ENCODE results near the gene SIGLEC11. TPM values are rescaled to one million over a fixed set of nuclear protein-coding genes. Genes with fewer than 3 reads are reported as not detected.

Gene SIGLEC11
- total RNA-seq, 6 experiments from 2014 or later, result 0.74 to 3.0 (median 1.7) TPM

DNA sequence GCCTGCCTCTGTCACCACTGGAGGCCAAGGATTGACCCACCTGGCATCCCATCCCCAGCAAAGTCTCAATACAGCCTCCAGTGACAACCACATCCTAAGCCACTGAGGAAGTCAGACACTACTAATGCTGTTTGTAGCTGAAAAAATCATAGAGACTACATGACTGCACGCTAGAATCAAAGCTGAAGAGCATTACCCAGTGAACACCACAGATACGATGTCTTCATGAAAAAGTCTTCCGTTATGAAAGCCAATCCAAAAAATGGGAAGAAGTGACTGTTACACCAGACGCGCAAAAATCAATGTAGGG, 20.5 kb downstream of the SIGLEC11 start:
- WGBS (ENCODE audit: insufficient coverage, low coverage, low lambda C conversion rate, missing lambda C conversion rate), result 78% methylated on average over 5 of the region's 5 CpGs

DNA sequence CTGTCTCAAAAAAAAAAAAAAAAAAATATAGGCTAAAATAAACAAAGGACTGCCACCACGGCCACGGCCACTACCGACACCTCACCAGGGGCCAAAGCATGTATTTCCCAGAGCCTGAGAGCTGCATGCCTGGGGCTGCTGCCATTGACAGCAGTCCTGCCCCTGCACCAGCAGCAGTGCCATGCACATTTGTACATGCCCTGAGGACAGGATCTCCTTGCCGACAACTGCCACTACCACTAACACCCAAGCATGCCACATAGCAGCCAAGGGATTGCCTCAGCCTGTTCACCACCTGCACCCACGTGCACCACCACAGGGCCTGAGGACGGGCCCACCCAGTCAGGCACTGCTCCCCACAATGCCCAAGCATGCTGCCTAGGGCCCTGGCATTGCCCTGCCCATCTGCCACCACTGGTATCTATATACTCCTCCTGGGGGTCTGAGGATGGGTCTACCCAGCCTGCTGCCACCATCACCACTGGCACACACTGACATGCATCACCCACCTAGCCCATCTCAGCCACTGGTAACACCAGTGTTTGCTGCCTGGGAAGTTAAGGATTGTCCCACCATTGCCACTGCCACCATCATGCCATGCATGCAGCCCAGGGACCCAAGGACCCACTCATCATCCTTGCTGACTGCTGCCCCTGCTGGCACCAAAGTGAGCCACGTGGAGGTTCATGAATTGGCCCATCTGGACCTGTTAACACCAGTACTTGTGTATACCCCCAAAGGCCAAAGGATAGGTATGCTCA, 21.1 kb downstream of the SIGLEC11 start:
- no peaks in the 10 kb centered on the region for H3K9me3 ChIP-seq
- peaks cover 0 to 7% (median 0%) of the 10 kb centered on the region in 4 donors for H3K4me1 ChIP-seq
- WGBS (ENCODE audit: insufficient coverage, low coverage, low lambda C conversion rate, missing lambda C conversion rate), result 90% methylated on average over 4 of the region's 7 CpGs
- no peak for ATAC-seq
- no peaks in the 10 kb centered on the region for H3K27me3 ChIP-seq
- TF ChIP-seq, protein P1, sequence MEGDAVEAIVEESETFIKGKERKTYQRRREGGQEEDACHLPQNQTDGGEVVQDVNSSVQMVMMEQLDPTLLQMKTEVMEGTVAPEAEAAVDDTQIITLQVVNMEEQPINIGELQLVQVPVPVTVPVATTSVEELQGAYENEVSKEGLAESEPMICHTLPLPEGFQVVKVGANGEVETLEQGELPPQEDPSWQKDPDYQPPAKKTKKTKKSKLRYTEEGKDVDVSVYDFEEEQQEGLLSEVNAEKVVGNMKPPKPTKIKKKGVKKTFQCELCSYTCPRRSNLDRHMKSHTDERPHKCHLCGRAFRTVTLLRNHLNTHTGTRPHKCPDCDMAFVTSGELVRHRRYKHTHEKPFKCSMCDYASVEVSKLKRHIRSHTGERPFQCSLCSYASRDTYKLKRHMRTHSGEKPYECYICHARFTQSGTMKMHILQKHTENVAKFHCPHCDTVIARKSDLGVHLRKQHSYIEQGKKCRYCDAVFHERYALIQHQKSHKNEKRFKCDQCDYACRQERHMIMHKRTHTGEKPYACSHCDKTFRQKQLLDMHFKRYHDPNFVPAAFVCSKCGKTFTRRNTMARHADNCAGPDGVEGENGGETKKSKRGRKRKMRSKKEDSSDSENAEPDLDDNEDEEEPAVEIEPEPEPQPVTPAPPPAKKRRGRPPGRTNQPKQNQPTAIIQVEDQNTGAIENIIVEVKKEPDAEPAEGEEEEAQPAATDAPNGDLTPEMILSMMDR (IDR thresholded peaks at IDR 0.05), result no peak
- no peak for TF ChIP-seq POLR2A (IDR thresholded peaks at IDR 0.05)
- H3K36me3 ChIP-seq, result no peaks in the 10 kb centered on the region
- no peak overlapping the region for H3K4me3 ChIP-seq
- H3K27ac ChIP-seq, result no peak overlapping the region
- no peak for DNase-seq
- intact Hi-C loops (cut with DNase I), result no loop called here

More for the DNA sequence above, 20.5 kb downstream of the SIGLEC11 start:
- Histone ChIP-seq H3K4me3 (no peak overlapping the region), H3K9me3 (no peaks in the 10 kb centered on the region), H3K27ac (no peak overlapping the region), H3K27me3 (no peaks in the 10 kb centered on the region), H3K36me3 (no peaks in the 10 kb centered on the region), H3K4me1 (peaks cover 0 to 7% (median 0%) of the 10 kb centered on the region in 4 donors)
- ATAC-seq, result no peak
- no peak for TF ChIP-seq POLR2A (IDR thresholded peaks at IDR 0.05)
- TF ChIP-seq, protein P1 (IDR thresholded peaks at IDR 0.05), result no peak
- intact Hi-C loops (cut with DNase I), result no loop called here
- DNase-seq, result no peak

GRCh38 chr19:49938662-49939061, 22.3 kb downstream of the SIGLEC11 start:
- TF ChIP-seq POLR2A (IDR thresholded peaks at IDR 0.05), result no peak
- TF ChIP-seq, protein P1 (IDR thresholded peaks at IDR 0.05), result no peak
- 73% methylated on average over 3 of the region's 4 CpGs for WGBS (ENCODE audit: insufficient coverage, low coverage, low lambda C conversion rate, missing lambda C conversion rate)
- Histone ChIP-seq H3K4me1 (peaks cover 0 to 7% (median 0%) of the 10 kb centered on the region in 4 donors), H3K27me3 (no peaks in the 10 kb centered on the region), H3K36me3 (no peaks in the 10 kb centered on the region), H3K9me3 (no peaks in the 10 kb centered on the region), H3K4me3 (no peak overlapping the region), H3K27ac (no peak overlapping the region)
- ATAC-seq (no peak), DNase-seq (no peak)
- intact Hi-C loops (cut with DNase I), result no loop called here

DNA sequence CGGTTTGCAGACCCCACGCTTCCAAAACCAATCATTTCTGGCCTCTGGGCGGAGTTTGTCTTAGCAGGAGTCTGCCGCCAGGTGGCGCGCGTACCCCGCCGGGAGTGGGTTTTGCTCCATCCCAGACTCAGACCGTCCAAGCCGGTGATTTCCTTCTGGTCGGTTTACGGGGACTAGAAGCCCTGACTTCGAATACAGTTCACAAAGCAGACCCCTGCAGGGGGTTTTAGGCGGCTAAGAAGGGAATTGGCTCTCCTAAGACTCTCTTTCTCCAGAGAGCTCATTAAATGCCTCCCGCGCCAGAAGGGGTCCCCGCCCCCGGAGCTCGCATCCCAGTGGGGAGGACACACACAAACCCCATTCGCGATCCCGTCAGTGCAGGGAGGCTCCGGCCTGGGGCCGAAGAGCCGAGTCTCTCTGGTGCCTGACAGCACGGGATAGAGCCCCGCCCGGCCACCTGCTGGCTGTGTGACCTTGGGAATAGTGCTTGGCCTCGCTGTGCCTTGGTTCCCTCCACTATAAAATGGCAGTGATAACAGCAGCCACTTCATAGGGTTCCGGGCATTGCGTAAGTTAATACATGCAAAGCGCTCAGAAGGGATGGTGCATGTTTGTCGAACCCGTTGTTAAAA, 23.1 kb downstream of the SIGLEC11 start:
- Histone ChIP-seq H3K4me3 (no peak overlapping the region), H3K36me3 (peaks cover 0 to 6% (median 2%) of the 10 kb centered on the region in 4 donors), H3K9me3 (no peaks in the 10 kb centered on the region), H3K27me3 (no peaks in the 10 kb centered on the region), H3K4me1 (peaks cover 0 to 11% (median 0%) of the 10 kb centered on the region in 4 donors), H3K27ac (no peak overlapping the region)
- ATAC-seq, result peak; percentile 51 to 84 (median 68)
- intact Hi-C loops (cut with DNase I), result no loop called here
- DNase-seq, result peak; percentile 82 to 83 (median 82)
- WGBS (ENCODE audit: insufficient coverage, low coverage, low lambda C conversion rate, missing lambda C conversion rate), result 0% methylated on average over 9 of the region's 35 CpGs
- no peak for TF ChIP-seq POLR2A (IDR thresholded peaks at IDR 0.05)
- TF ChIP-seq, protein P1 (IDR thresholded peaks at IDR 0.05), result peak; percentile 94 to 97 (median 96)

All from right lobe of liver (tissue), 6 donors.